ENCODE measurements around the gene LYPLA2. TPM values are rescaled to one million over a fixed set of nuclear protein-coding genes. Genes with fewer than 3 reads are reported as not detected.
"Not testable (repeated sequence)": the region's sequence is repeated elsewhere in the genome, so short reads cannot be mapped to it uniquely, and the experiment has no call there.

LYPLA2 gene
- total RNA-seq, 1 donor from 2014 or later, result 123 TPM

DNA sequence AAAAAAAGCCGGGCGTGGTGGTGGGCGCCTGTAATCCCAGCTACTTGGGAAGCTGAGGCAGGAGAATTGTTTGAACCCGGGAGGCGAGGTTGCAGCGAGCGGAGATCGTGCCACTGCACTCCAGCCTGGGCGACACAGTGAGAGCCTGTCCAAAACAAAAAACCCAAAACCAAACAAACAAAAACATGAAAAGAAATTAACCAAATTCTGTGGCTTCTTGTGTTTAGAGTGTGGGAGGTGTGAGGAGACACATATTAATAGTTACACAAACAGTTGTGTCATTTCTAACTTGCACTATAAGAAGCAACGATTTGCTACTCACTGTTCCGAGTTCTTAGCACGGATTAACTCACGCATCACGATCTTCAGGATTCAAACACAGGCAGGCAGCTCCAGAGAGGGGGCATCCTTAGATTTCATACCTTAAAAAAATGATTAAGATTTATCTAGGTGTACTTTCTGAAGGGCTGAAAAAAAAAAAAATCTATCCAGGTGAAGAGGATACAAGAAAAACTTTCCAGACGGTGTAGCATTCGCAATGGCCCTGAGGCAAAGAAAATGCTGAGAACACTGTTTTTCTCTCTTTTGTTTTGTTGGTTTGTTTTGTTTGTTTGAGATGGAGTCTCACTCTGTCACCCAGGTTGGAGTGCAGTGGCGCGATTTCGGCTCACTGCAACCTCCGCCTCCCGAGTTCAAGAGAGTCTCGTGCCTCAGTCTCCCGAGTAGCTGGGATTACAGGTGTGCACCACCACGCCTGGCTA is 35.0 kb downstream of the LYPLA2 start:
- DNase-seq (ENCODE audit: extremely low read depth, low read depth, low spot score), result no peak

DNA sequence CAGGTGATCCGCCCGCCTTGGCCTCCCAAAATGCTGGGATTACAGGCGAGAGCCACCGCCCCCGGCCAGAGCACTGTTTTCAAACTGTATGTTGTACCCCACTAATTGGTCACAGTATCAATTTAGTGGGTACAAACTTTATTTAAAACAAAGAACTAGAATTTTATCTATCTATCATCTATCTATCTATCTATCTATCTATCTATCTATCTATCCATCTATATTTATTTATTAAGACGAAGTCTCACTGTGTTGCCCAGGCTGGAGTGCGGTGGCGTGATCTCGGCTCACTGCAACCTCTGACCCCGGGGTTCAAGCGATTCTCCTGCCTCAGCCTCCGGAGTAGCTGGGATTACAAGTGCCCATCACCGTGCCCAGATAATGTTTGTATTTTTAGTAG is 35.6 kb downstream of the LYPLA2 start:
- not testable (repeated sequence) for DNase-seq (ENCODE audit: extremely low read depth, low read depth, low spot score)

DNA sequence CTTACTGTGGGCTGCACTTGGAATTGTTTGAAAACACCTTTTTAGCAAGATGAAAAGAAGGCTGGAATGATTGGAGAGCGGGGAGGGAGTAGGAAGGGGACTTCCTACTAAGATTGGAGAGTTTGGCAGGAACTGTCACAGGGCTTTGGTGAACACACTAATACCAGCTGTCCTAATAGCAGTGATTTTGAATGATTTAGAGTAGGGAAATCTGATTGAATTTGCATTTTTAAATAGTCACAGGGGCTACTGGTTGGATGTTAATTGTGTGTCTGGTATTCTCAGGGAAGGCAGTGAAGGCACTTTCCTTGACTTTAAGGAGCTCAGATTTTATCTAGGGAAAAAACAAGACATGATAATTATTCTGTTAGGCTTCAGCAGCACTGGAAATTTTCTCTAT is 36.8 kb downstream of the LYPLA2 start:
- no peak for DNase-seq (ENCODE audit: extremely low read depth, low read depth, low spot score)

DNA sequence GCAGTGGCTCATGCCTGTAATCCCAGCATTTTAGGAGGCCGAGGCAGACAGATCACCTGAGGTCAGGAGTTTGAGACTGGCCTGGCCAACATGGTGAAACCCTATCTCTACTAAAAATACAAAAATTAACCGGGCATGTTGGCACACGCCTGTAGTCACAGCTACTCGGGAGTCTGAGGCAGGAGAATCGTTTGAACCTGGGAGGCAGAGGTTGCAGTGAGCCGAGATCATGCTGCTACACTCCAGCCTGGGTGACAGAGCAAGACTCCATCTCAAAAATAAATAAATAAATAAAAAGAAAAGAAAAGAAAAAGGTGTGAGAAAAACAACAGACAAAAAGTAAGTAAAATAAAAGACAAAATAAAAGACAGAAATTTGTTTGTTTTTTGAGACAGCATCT is 43.2 kb downstream of the LYPLA2 start:
- not testable (repeated sequence) for DNase-seq (ENCODE audit: extremely low read depth, low read depth, low spot score)

DNA sequence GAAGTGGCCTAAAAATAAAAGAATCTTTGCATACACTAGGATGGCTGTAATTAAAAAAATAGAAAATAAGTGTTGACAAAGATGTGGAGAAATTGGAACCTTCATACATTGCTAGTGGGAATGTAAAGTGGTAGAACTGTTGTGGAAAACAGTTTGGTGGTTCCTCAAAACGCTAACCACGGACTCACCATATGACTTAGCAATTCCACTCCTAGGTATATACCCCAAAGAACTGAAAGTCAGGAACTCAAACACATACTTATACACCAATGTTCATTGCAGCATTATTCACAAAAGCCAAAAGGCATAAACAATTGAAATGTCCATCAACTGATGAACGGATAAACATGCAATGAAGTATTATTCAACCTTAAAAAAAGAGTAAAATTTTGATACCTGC is 45.1 kb downstream of the LYPLA2 start:
- no peak for DNase-seq (ENCODE audit: extremely low read depth, low read depth, low spot score)

DNA sequence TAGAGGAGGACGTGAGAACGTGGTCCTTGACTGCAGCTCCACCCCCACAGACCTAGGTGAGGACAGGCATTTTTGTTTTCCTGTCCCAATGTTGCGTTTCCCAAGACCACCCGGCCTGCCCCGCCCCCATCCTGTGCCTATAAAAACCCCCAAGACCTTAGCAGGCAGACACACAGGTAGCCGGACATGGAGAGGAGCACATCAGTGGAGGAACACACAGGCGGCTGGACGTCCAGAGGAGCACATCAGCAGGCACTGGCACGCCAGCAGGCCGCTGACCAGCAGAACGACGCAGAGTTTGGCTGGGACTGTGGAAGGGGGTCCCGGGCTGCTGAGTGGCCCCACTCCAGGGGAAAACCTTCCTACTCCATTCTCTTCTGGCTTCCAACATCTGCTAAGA is 47.0 kb downstream of the LYPLA2 start:
- no peak for DNase-seq (ENCODE audit: extremely low read depth, low read depth, low spot score)

DNA sequence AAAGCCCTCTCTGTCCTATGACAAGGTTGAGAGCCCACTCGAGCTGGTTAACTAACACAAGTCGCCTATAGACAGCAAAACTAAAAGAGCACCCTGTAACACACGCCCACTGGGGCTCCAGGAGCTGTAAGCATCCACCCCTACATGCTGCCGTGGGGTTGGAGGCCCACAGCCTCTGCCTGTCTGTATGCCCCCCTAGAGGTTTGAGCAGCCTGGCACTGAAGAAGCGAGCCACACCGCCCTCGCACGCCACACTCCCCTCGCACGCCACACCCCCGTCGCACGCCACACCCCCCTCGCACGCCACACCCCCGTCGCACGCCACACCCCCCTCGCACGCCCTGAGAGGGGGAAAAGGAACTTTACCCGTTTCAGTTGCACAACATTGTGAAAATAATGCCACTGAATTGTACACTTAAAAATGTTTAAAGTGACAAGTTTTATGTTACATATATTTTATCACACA is 47.5 kb downstream of the LYPLA2 start:
- DNase-seq (ENCODE audit: extremely low read depth, low read depth, low spot score), result no peak

DNA sequence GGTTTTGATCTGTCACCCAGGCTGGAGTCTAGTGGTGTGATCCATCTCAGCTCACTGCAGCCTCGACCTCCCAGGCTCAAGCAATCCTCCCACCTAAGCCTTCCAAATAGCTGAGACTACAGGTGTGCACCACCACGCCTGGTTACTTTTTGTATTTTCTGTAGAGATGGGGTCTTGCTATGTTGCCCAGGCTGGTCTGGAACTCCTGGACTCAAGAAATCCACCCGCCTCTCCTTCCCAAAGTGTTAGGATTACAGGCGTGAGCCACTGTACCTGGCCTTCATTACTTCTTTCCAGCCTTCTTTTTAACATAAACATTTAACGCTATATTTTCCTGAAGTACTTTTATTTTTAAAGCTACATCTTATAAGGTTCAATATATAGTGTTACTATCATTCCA is 52.7 kb downstream of the LYPLA2 start:
- no peak for DNase-seq (ENCODE audit: extremely low read depth, low read depth, low spot score)

Other genes starting within 250 kb of the LYPLA2 start
- gene ID3, start 231.6 kb upstream of the LYPLA2 start, total RNA-seq, result 196 and 399 TPM in 2 replicates
- 834 and 1,078 TPM in 2 replicates for gene RPL11, start 99.3 kb upstream of the LYPLA2 start, total RNA-seq
- 40.2 and 49.4 TPM in 2 replicates for gene ELOA, start 47.7 kb upstream of the LYPLA2 start, total RNA-seq
- gene PITHD1, start 12.7 kb upstream of the LYPLA2 start, total RNA-seq, result 27.6 and 48.2 TPM in 2 replicates
- 60.6 and 82.0 TPM in 2 replicates for gene GALE, start 9.6 kb downstream of the LYPLA2 start, total RNA-seq
- gene HMGCL, start 34.3 kb downstream of the LYPLA2 start, total RNA-seq, result 40.4 and 66.4 TPM in 2 replicates
- 20.5 and 36.1 TPM in 2 replicates for gene FUCA1, start 77.1 kb downstream of the LYPLA2 start, total RNA-seq
- not detected in 2 replicates for gene CNR2, start 122.2 kb downstream of the LYPLA2 start, total RNA-seq
- 61.1 and 68.1 TPM in 2 replicates for gene PNRC2, start 168.7 kb downstream of the LYPLA2 start, total RNA-seq
- gene SRSF10, start 189.2 kb downstream of the LYPLA2 start, total RNA-seq, result 72.3 and 76.3 TPM in 2 replicates

Data from glomerular endothelial cell (primary cell).